ENCODE measurements around the gene NDUFA8. TPM values are rescaled to one million over a fixed set of nuclear protein-coding genes. Genes with fewer than 3 reads are reported as not detected.
A peak's percentile ranks its signal among the peaks of the same experiment; 100 is the strongest.

Gene NDUFA8
- total RNA-seq, 3 donors from 2014 or later, result 66.9 to 85.0 (median 69.1) TPM

DNA sequence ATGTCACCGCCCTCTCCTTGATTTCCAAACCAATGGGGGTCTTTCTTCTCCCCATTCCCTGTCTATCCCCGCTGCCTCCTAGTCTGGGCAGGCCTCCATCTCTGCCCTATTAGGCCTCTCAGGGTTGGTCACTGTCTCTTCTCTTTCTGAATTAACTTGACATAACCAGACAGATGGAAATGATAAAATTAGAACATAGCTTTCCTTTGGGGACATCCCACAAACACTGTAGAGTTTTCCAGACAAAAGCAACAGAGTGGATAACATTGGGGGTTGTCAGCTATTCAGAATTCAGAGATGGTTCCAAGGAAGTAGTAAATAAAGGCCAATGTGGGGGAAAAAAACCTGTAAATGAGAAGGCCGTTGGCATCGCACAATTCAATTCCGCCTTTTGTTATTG lies 44.5 kb upstream of the NDUFA8 start:
- DNase-seq (no peak), ATAC-seq (no peak)
- Histone ChIP-seq H3K4me3 (no peak overlapping the region), H3K36me3 (ENCODE audit: low read depth) (no peaks in the 10 kb centered on the region), H3K9me3 (no peaks in the 10 kb centered on the region), H3K4me1 (ENCODE audit: low read depth) (no peaks in the 10 kb centered on the region)
- TF ChIP-seq, protein P1, sequence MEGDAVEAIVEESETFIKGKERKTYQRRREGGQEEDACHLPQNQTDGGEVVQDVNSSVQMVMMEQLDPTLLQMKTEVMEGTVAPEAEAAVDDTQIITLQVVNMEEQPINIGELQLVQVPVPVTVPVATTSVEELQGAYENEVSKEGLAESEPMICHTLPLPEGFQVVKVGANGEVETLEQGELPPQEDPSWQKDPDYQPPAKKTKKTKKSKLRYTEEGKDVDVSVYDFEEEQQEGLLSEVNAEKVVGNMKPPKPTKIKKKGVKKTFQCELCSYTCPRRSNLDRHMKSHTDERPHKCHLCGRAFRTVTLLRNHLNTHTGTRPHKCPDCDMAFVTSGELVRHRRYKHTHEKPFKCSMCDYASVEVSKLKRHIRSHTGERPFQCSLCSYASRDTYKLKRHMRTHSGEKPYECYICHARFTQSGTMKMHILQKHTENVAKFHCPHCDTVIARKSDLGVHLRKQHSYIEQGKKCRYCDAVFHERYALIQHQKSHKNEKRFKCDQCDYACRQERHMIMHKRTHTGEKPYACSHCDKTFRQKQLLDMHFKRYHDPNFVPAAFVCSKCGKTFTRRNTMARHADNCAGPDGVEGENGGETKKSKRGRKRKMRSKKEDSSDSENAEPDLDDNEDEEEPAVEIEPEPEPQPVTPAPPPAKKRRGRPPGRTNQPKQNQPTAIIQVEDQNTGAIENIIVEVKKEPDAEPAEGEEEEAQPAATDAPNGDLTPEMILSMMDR (IDR thresholded peaks at IDR 0.05), result no peak
- intact Hi-C loops (cut with DNase I, micrococcal nuclease), result no loop called here

GRCh38 chr9:122202111-122202510 lies 42.5 kb upstream of the NDUFA8 start:
- Histone ChIP-seq H3K9me3 (no peaks in the 10 kb centered on the region), H3K36me3 (ENCODE audit: low read depth) (no peaks in the 10 kb centered on the region), H3K4me1 (ENCODE audit: low read depth) (no peaks in the 10 kb centered on the region), H3K4me3 (no peak overlapping the region)
- ATAC-seq, result peak; percentile 14
- intact Hi-C loops (cut with DNase I, micrococcal nuclease), result no loop called here
- TF ChIP-seq, protein P1 (IDR thresholded peaks at IDR 0.05), result no peak
- no peak for DNase-seq

- intact Hi-C loops (cut with DNase I, micrococcal nuclease), result no loop called here
- DNase-seq (no peak), ATAC-seq (no peak)
- no peaks in the 10 kb centered on the region for H3K4me1 ChIP-seq (ENCODE audit: low read depth)
- no peak overlapping the region for H3K4me3 ChIP-seq
- H3K36me3 ChIP-seq (ENCODE audit: low read depth), result no peaks in the 10 kb centered on the region
- no peaks in the 10 kb centered on the region for H3K9me3 ChIP-seq
- TF ChIP-seq, protein P1 (IDR thresholded peaks at IDR 0.05), result no peak
Observed at GRCh38 chr9:122201641-122202040, 42.1 kb upstream of the NDUFA8 start.

DNA sequence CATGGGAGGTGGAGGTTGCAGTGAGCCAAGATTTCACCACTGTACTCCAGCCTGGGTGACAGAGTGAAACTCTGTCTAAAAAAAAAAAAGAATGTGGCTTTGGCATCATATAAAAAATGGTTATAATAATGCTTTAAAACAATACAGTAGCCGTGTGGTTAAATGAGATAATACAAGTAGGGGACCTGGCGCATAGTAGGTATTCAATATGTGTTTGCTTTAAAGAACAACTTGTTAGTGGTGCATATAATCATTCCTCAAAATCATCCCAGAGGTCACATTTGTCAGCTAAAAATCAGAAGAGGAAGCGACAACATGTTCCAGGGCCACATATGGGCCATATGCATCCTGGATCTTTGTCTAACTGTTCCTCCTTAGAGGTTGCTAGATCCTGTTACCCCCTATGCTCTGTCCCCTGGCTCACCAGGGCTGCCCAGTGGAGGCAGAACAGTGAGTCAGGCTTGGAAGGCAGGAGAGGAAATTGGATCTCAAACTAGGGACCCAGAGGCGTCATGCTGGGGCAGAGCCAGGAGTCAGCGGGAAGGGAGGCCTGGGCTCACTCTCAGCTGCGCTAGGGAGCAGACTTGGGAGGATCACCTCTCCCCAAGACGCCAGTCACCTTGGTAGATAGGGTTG lies 41.5 kb upstream of the NDUFA8 start:
- no peak for DNase-seq
- Histone ChIP-seq H3K36me3 (ENCODE audit: low read depth) (no peaks in the 10 kb centered on the region), H3K9me3 (no peaks in the 10 kb centered on the region), H3K4me3 (no peak overlapping the region), H3K4me1 (ENCODE audit: low read depth) (no peaks in the 10 kb centered on the region)
- no peak for ATAC-seq
- TF ChIP-seq, protein P1 (IDR thresholded peaks at IDR 0.05), result no peak
- intact Hi-C loops (cut with DNase I, micrococcal nuclease), result no loop called here

- no peak for DNase-seq
- no peaks in the 10 kb centered on the region for H3K36me3 ChIP-seq (ENCODE audit: low read depth)
- H3K9me3 ChIP-seq, result no peaks in the 10 kb centered on the region
- TF ChIP-seq, protein P1 (IDR thresholded peaks at IDR 0.05), result no peak
- no peaks in the 10 kb centered on the region for H3K4me1 ChIP-seq (ENCODE audit: low read depth)
- ATAC-seq, result no peak
- no peak overlapping the region for H3K4me3 ChIP-seq
- intact Hi-C loops (cut with DNase I, micrococcal nuclease), result no loop called here
Observed at GRCh38 chr9:122197882-122198281, 38.3 kb upstream of the NDUFA8 start.

- H3K4me3 ChIP-seq, result no peak overlapping the region
- no peaks in the 10 kb centered on the region for H3K9me3 ChIP-seq
- intact Hi-C loops (cut with DNase I, micrococcal nuclease), result no loop called here
Observed at GRCh38 chr9:122197426-122197825, 37.8 kb upstream of the NDUFA8 start.

More at GRCh38 chr9:122197426-122197825, 37.8 kb upstream of the NDUFA8 start:
- Histone ChIP-seq H3K36me3 (ENCODE audit: low read depth) (no peaks in the 10 kb centered on the region), H3K4me1 (ENCODE audit: low read depth) (no peaks in the 10 kb centered on the region)
- DNase-seq, result peak in 1 of 3 donors; percentile 29
- peak; percentile 75 for ATAC-seq
- TF ChIP-seq, protein P1 (IDR thresholded peaks at IDR 0.05), result no peak
